H9 (cell line): ENCODE measurements around the gene TMTC2. TPM values are rescaled to one million over a fixed set of nuclear protein-coding genes. Genes with fewer than 3 reads are reported as not detected.

Experiments
- DNase-seq: peaks from one replicate; pipeline ENCODE4 v3.0.0-alpha.2; 2017
- H2AFZ ChIP-seq: one replicate; pipeline ENCODE4 v1.6.1; 2013; ENCODE audit warnings: mild to moderate bottlenecking, low read length, control low read depth, moderate library complexity
- H2AK5ac ChIP-seq: 2 replicates; pipeline ENCODE4 v1.6.1; 2013; ENCODE audit warnings: low read length, control low read depth, mixed read lengths; ENCODE audit not compliant: insufficient read length
- H2BK120ac ChIP-seq: one replicate; pipeline ENCODE4 v1.6.1; 2013; ENCODE audit warnings: low read depth, mild to moderate bottlenecking, low read length, control low read depth, inconsistent platforms; ENCODE audit not compliant: poor library complexity, severe bottlenecking
- H2BK12ac ChIP-seq: 2 replicates; pipeline ENCODE4 v1.6.1; 2013; ENCODE audit warnings: low read length, control low read depth, mixed read lengths, low read depth; ENCODE audit not compliant: insufficient read length
- H2BK15ac ChIP-seq: 2 replicates; pipeline ENCODE4 v1.6.1; 2013; ENCODE audit warnings: low read depth, low read length, control low read depth
- H2BK20ac ChIP-seq: one replicate; pipeline ENCODE4 v1.6.1; 2013; ENCODE audit warnings: low read depth, mild to moderate bottlenecking, low read length, control low read depth, inconsistent platforms; ENCODE audit not compliant: poor library complexity, severe bottlenecking
- H2BK5ac ChIP-seq: 2 replicates; pipeline ENCODE4 v1.6.1; 2013; ENCODE audit warnings: low read length, control low read depth, mixed read lengths; ENCODE audit not compliant: insufficient read length
- H3K14ac ChIP-seq: 2 replicates; pipeline ENCODE4 v1.6.1; 2013; ENCODE audit warnings: low read length, control low read depth; ENCODE audit not compliant: insufficient read depth
- H3K18ac ChIP-seq: 2 replicates; pipeline ENCODE4 v1.6.1; 2013; ENCODE audit warnings: low read depth, mild to moderate bottlenecking, mixed read lengths, low read length, control low read depth; ENCODE audit not compliant: insufficient read length
- H3K23ac ChIP-seq: 2 replicates; pipeline ENCODE4 v1.6.1; 2013; ENCODE audit warnings: low read length, control low read depth, mixed read lengths, low read depth; ENCODE audit not compliant: insufficient read length
- H3K23me2 ChIP-seq: 2 replicates; pipeline ENCODE4 v1.6.1; 2013; ENCODE audit warnings: low read depth, mild to moderate bottlenecking, mixed read lengths, low read length, control low read depth; ENCODE audit not compliant: insufficient read length, poor library complexity, severe bottlenecking
- H3K27ac ChIP-seq: 2 replicates; pipeline ENCODE4 v1.5.1; 2013; ENCODE audit warnings: low read length, control low read depth, mixed read lengths, low read depth; ENCODE audit not compliant: insufficient read length
- H3K27me3 ChIP-seq: 2 replicates; pipeline ENCODE4 v1.6.1; 2013; ENCODE audit warnings: low read length, control low read depth, inconsistent platforms; ENCODE audit not compliant: insufficient read depth
- H3K4ac ChIP-seq: 2 replicates; pipeline ENCODE4 v1.6.1; 2013; ENCODE audit warnings: low read depth, mild to moderate bottlenecking, control low read depth, inconsistent platforms, low read length, moderate library complexity
- H3K4me1 ChIP-seq: 2 replicates; pipeline ENCODE4 v1.6.1; 2013; ENCODE audit warnings: low read length, control low read depth, inconsistent platforms; ENCODE audit not compliant: insufficient read depth
- H3K4me2 ChIP-seq: 2 replicates; pipeline ENCODE4 v1.6.1; 2013; ENCODE audit warnings: low read length, control low read depth, mixed read lengths; ENCODE audit not compliant: insufficient read length, insufficient read depth
- H3K56ac ChIP-seq: 2 replicates; pipeline ENCODE4 v1.6.1; 2013; ENCODE audit warnings: low read depth, mild to moderate bottlenecking, mixed read lengths, low read length, control low read depth; ENCODE audit not compliant: insufficient read length
- H3K79me1 ChIP-seq: 2 replicates; pipeline ENCODE4 v1.6.1; 2013; ENCODE audit warnings: low read depth, mild to moderate bottlenecking, moderate library complexity, low read length, control low read depth, inconsistent platforms; ENCODE audit not compliant: insufficient read depth, poor library complexity, severe bottlenecking
- H3K79me2 ChIP-seq: 2 replicates; pipeline ENCODE4 v1.6.1; 2013; ENCODE audit warnings: low read length, control low read depth, inconsistent platforms; ENCODE audit not compliant: insufficient read depth
- H3K9ac ChIP-seq: 2 replicates; pipeline ENCODE4 v1.6.1; 2013; ENCODE audit warnings: low read length, control low read depth, mixed read lengths; ENCODE audit not compliant: insufficient read length; ENCODE audit errors: extremely low read depth
- H3K9me3 ChIP-seq: one replicate; pipeline ENCODE4 v1.6.1; 2013; ENCODE audit warnings: low read depth, low read length, inconsistent platforms; ENCODE audit not compliant: control insufficient read depth
- H3T11ph ChIP-seq: one replicate; pipeline ENCODE4 v1.6.1; 2013; ENCODE audit warnings: mild to moderate bottlenecking, low read length, control low read depth, inconsistent platforms
- H4K20me1 ChIP-seq: one replicate; pipeline ENCODE4 v1.6.1; 2013; ENCODE audit not compliant: control insufficient read depth, insufficient read length, insufficient read depth
- H4K5ac ChIP-seq: 2 replicates; pipeline ENCODE4 v1.6.1; 2013; ENCODE audit warnings: low read depth, mild to moderate bottlenecking, mixed read lengths, low read length, control low read depth; ENCODE audit not compliant: insufficient read length
- H4K8ac ChIP-seq: replicated peaks from 2 replicates; pipeline ENCODE4 v1.6.1; 2013; ENCODE audit warnings: low read length, control low read depth, mixed read lengths, low read depth; ENCODE audit not compliant: insufficient read length
- H4K91ac ChIP-seq: 2 replicates; pipeline ENCODE4 v1.6.1; 2013; ENCODE audit warnings: low read depth, mild to moderate bottlenecking, moderate library complexity, mixed read lengths, low read length, control low read depth; ENCODE audit not compliant: insufficient read length
- H3K27ac Mint-ChIP-seq, 3 experiments: 2 replicates in 2 of 3; 3 replicates in 1 of 3; pipeline ENCODE4 v1.8.0; 2020 to 2021; ENCODE audit warnings: mixed read lengths in 3 of 3, mild to moderate bottlenecking in 1 of 3, moderate library complexity in 1 of 3
- H3K27me3 Mint-ChIP-seq: 2 replicates; pipeline ENCODE4 v1.8.0; 2021; ENCODE audit warnings: low read depth, mild to moderate bottlenecking, moderate library complexity, mixed read lengths
- H3K36me3 Mint-ChIP-seq, 3 experiments: 2 replicates in 2 of 3; 3 replicates in 1 of 3; pipeline ENCODE4 v1.8.0; 2020 to 2021; ENCODE audit warnings: low read depth in 3 of 3, mixed read lengths in 3 of 3; ENCODE audit not compliant: insufficient read depth in 1 of 3
- H3K4me1 Mint-ChIP-seq, 2 experiments: 2 replicates each; pipeline ENCODE4 v1.8.0; 2020; ENCODE audit warnings: mixed read lengths in 2 of 2
- H3K4me3 Mint-ChIP-seq, 2 experiments: 2 replicates in 1 of 2; 3 replicates in 1 of 2; pipeline ENCODE4 v1.8.0; 2020 to 2021; ENCODE audit warnings: mild to moderate bottlenecking in 2 of 2, mixed read lengths in 2 of 2, moderate library complexity in 1 of 2
- H3K9me3 Mint-ChIP-seq, 2 experiments: 2 replicates in 1 of 2; 3 replicates in 1 of 2; pipeline ENCODE4 v1.8.0; 2020; ENCODE audit warnings: mild to moderate bottlenecking in 2 of 2, mixed read lengths in 2 of 2, moderate library complexity in 1 of 2
- CTCF ChIP-seq: fragments of 200-600 bp; sonication (generic); conservative IDR thresholded peaks from 3 replicates; pipeline ENCODE4 v1.8.0; 2021; ENCODE audit warnings: antibody characterized with exemption, mild to moderate bottlenecking
- WGBS: extraction: QIAGEN DNeasy Blood & Tissue Kit; methylation state at CpG from one replicate; pipeline ENCODE4 v1.1.7; 2013; ENCODE audit warnings: missing lambda C conversion rate, low lambda C conversion rate, mixed read lengths; ENCODE audit not compliant: insufficient read length; ENCODE audit errors: extremely low coverage; 5-methylcytosine and 5-hydroxymethylcytosine counted together
- total RNA-seq: library from RNA; stranded (reverse); gene quantifications from 2 replicates; pipeline ENCODE4 v1.2.1, GENCODE V29; 2021

TMTC2 gene
- total RNA-seq, 1 experiment from 2014 or later, result 3.1 TPM

- WGBS, result no CpG with 5 or more reads among the region's 3 CpGs
These were observed 282.1 kb downstream of the TMTC2 start for GRCh38 chr12:82968631-82969367.

More at GRCh38 chr12:82968631-82969367, 282.1 kb downstream of the TMTC2 start:
- H2BK120ac ChIP-seq, result no peak overlapping the region
- no peak overlapping the region for H3T11ph ChIP-seq
- no peak overlapping the region for H3K18ac ChIP-seq
- no peak overlapping the region for H2BK15ac ChIP-seq
- no peaks in the 10 kb centered on the region for H4K20me1 ChIP-seq
- no peak overlapping the region for H3K4ac ChIP-seq
- H3K4me1 Mint-ChIP-seq, result peaks cover 7 to 8% of the 10 kb centered on the region in 2 experiments
- H3K27me3 Mint-ChIP-seq, result no peaks in the 10 kb centered on the region
- no peak overlapping the region for H2BK12ac ChIP-seq
- no peaks in the 10 kb centered on the region; a peak in 1 of 5 replicates for H3K9me3 Mint-ChIP-seq
- H3K23ac ChIP-seq, result no peak overlapping the region
- no peaks in the 10 kb centered on the region for H3K79me2 ChIP-seq
- H2AFZ ChIP-seq, result no peak overlapping the region
- H3K79me1 ChIP-seq, result no peaks in the 10 kb centered on the region
- no peaks in the 10 kb centered on the region for H3K4me1 ChIP-seq
- H4K8ac ChIP-seq, result no peak overlapping the region
- H3K14ac ChIP-seq, result no peak overlapping the region
- H3K36me3 Mint-ChIP-seq, result no peaks in the 10 kb centered on the region
- no peak for DNase-seq
- no peaks in the 10 kb centered on the region for H3K9me3 ChIP-seq
- H3K27ac Mint-ChIP-seq, result no peak overlapping the region
- H2AK5ac ChIP-seq, result no peak overlapping the region
- H2BK5ac ChIP-seq, result no peak overlapping the region
- H3K4me3 Mint-ChIP-seq, result no peak overlapping the region
- no peak overlapping the region for H3K9ac ChIP-seq
- TF ChIP-seq CTCF, result no peak
- H4K91ac ChIP-seq, result no peak overlapping the region
- H3K27me3 ChIP-seq, result no peaks in the 10 kb centered on the region
- no peak overlapping the region for H3K27ac ChIP-seq
- no peak overlapping the region for H2BK20ac ChIP-seq
- no peaks in the 10 kb centered on the region for H3K23me2 ChIP-seq
- no peak overlapping the region for H3K4me2 ChIP-seq
- H3K56ac ChIP-seq, result no peak overlapping the region
- H4K5ac ChIP-seq, result no peak overlapping the region
